SK-N-MC (cell line): ENCODE results near the gene ESPN.
A peak's percentile ranks its signal among the peaks of the same experiment; 100 is the strongest.
"Not testable (repeated sequence)": the region's sequence is repeated elsewhere in the genome, so short reads cannot be mapped to it uniquely, and the experiment has no call there.

Source experiments
- DNase-seq: peaks from one replicate; pipeline ENCODE4 v3.0.0-alpha.2; 2011; ENCODE audit warnings: low read depth, low spot score
- H3K27ac ChIP-seq: fragments of 200-600 bp; sonication (generic); 2 replicates; pipeline ENCODE4 v1.5.1; 2016; ENCODE audit warnings: mixed run types
- H3K36me3 ChIP-seq: fragments of 200-600 bp; sonication (generic); 2 replicates; pipeline ENCODE4 v1.6.1; 2017; ENCODE audit warnings: antibody characterized with exemption, low read length, mixed read lengths; ENCODE audit not compliant: insufficient read depth
- H3K4me3 ChIP-seq: fragments of 200-600 bp; sonication (generic); 2 replicates; pipeline ENCODE4 v1.5.1; 2016
- H3K9ac ChIP-seq: fragments of 200-600 bp; sonication (generic); 2 replicates; pipeline ENCODE4 v1.8.0; 2017; ENCODE audit warnings: mixed run types, mixed read lengths; ENCODE audit not compliant: insufficient read length
- H3K9me3 ChIP-seq: fragments of 200-600 bp; sonication (generic); 2 replicates; pipeline ENCODE4 v1.6.1; 2017; ENCODE audit warnings: low read depth, mild to moderate bottlenecking, antibody characterized with exemption, low read length, moderate library complexity, mixed read lengths
- EZH2 ChIP-seq: fragments of 200-600 bp; sonication (generic); IDR thresholded peaks from one replicate; pipeline ENCODE4 v1.6.1; 2017; ENCODE audit warnings: antibody characterized with exemption
- FOXP2 ChIP-seq: optimal IDR thresholded peaks from 2 replicates; pipeline ENCODE3; 2011; ENCODE audit warnings: mild to moderate bottlenecking, moderate library complexity; ENCODE audit not compliant: insufficient read depth; ENCODE audit errors: extremely low read length, control extremely low read depth
- POLR2AphosphoS5 ChIP-seq: IDR thresholded peaks from 2 replicates; pipeline ENCODE4 v1.6.1; 2012; ENCODE audit warnings: mild to moderate bottlenecking, low read depth, low read length, borderline replicate concordance

The ESPN gene

GRCh38 chr1:6443339-6444115 is 19.0 kb downstream of the ESPN start:
- Histone ChIP-seq H3K4me3 (no peak overlapping the region), H3K36me3 (no peaks in the 10 kb centered on the region), H3K27ac (no peak overlapping the region), H3K9me3 (no peaks in the 10 kb centered on the region), H3K9ac (no peak overlapping the region)
- no peak for DNase-seq
- TF ChIP-seq EZH2 (no peak), POLR2AphosphoS5 (no peak), FOXP2 (no peak)

DNA sequence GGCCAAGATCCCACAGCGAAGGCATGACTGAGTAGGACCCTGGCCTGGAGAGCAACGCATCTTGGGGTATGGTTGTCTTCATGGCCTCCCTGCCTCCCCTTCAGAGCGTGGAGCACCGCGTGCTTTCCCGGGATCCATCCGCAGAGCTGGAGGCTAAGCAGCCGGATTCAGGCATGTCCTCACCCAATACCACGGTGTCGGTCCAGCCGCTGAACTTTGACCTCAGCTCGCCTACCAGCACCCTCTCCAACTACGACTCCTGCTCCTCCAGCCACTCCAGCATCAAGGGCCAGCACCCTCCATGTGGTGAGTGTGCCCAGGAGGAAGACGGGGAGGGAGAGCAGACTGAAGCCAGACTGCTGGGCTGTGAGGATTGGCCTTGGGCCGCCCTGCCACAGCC is 19.8 kb downstream of the ESPN start:
- H3K9me3 ChIP-seq = no peaks in the 10 kb centered on the region
- no peak for TF ChIP-seq FOXP2
- no peak for TF ChIP-seq POLR2AphosphoS5
- TF ChIP-seq EZH2 = no peak
- no peaks in the 10 kb centered on the region for H3K36me3 ChIP-seq
- no peak overlapping the region for H3K4me3 ChIP-seq
- H3K27ac ChIP-seq = no peak overlapping the region
- no peak overlapping the region for H3K9ac ChIP-seq
- DNase-seq = no peak

DNA sequence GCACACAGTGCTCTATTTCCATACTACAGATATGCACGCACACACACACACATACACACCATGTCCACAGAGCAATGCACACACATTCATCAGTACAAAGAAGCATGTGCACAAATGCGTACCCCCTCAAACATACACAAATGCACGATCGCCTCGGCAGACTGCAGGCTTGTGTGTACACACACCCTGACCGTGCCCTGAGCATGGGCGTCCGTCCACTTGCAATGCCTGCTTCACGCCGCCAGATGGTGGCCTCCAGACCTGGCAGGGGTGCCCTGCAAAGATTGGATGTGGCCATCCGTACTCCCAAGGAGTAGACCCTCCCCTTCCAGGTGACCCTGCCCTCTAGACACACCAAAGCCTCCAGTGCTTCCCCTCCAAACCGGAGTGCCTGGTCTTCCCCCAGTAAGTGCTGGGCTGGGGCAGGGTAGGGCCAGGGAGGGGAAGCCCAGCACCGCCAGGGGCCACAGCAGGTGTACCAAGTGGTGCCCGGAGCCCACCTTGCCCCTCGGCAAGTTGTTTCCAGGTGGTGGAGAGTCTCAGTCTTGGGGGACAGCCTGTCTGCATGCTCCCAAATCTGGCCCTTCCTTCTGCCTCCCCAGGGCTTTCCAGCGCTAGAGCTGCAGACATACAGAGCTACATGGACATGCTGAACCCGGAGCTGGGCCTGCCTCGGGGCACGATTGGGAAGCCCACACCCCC is 20.6 kb downstream of the ESPN start:
- TF ChIP-seq POLR2AphosphoS5 (no peak), FOXP2 (no peak), EZH2 (no peak)
- no peak for DNase-seq
- Histone ChIP-seq H3K36me3 (no peaks in the 10 kb centered on the region), H3K27ac (no peak overlapping the region), H3K9me3 (no peaks in the 10 kb centered on the region), H3K4me3 (no peak overlapping the region), H3K9ac (no peak overlapping the region)

- not testable (repeated sequence) for H3K36me3 ChIP-seq, H3K4me3 ChIP-seq, DNase-seq, H3K27ac ChIP-seq, H3K9ac ChIP-seq, H3K9me3 ChIP-seq
Measured at GRCh38 chr1:6445929-6446328, 21.4 kb downstream of the ESPN start.

GRCh38 chr1:6446665-6447015 is 22.1 kb downstream of the ESPN start:
- no peak for TF ChIP-seq POLR2AphosphoS5
- no peak for TF ChIP-seq FOXP2
- TF ChIP-seq EZH2 = no peak
- Histone ChIP-seq H3K36me3 (no peaks in the 10 kb centered on the region), H3K9me3 (no peaks in the 10 kb centered on the region), H3K27ac (no peak overlapping the region), H3K9ac (no peak overlapping the region), H3K4me3 (no peak overlapping the region)
- DNase-seq = no peak

GRCh38 chr1:6447016-6447817 is 22.6 kb downstream of the ESPN start:
- TF ChIP-seq FOXP2 = no peak
- TF ChIP-seq POLR2AphosphoS5 = no peak
- TF ChIP-seq EZH2 = no peak
- no peak overlapping the region for H3K4me3 ChIP-seq
- H3K36me3 ChIP-seq = no peaks in the 10 kb centered on the region
- H3K9ac ChIP-seq = no peak overlapping the region
- H3K27ac ChIP-seq = no peak overlapping the region
- H3K9me3 ChIP-seq = no peaks in the 10 kb centered on the region
- DNase-seq = no peak

- H3K27ac ChIP-seq = no peak overlapping the region
- H3K9me3 ChIP-seq = no peaks in the 10 kb centered on the region
- no peak overlapping the region for H3K4me3 ChIP-seq
- TF ChIP-seq FOXP2 (no peak), EZH2 (peak; percentile 89)
- H3K36me3 ChIP-seq = no peaks in the 10 kb centered on the region
- H3K9ac ChIP-seq = no peak overlapping the region
- DNase-seq = no peak
Measured at GRCh38 chr1:6447818-6448748, 23.5 kb downstream of the ESPN start.
